Measurements from ENCODE around the gene ZFP42. TPM values are rescaled to one million over a fixed set of nuclear protein-coding genes. Genes with fewer than 3 reads are reported as not detected.
"Not testable (repeated sequence)": the region's sequence is repeated elsewhere in the genome, so short reads cannot be mapped to it uniquely, and the experiment has no call there.

The ZFP42 gene
- not detected for total RNA-seq

DNA sequence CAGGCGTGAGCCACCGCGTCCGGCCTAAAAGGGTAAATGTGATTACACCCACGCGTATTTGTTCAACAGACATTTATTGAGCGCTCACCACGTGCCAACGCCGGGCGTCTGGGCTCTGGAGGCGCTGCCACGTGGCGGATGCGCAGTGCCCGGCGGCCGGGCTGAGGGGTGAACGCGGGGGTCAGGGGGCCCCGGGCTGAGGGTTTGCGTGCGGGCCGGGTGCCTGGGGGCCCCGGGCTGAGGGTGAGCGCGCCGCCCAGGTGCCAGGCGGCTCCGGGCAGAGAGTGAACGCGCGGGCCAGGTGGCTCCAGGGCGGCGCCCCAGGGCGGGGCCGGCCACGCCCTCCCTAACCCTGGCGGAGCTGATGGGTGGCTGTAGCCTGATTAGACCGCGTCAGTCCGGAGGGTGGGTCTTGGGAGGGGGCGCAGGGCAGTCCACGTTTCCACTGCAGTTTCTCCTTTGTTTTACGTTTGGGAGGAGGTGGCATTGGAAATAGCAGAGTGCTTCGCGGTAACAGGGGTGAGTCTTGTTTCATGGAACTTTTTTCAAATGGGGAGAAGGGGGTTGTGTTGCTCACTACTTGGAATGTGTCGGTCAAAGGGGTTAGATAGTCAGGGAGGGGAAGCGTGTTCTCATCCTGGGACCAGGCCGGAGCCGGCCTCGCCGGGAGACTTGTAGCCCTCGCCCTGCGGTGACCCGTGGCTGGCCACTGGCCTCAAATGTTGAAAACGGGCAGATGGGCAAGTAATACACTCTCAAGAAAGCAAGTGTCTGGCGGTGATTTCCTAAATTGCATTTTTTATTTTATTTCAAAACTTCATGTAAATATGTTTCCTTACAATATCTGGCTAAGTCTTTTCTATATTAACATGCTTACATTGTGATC lies at the start of gene ZFP42:
Gene ZFP42 (plus strand): TSS at position 450 of the 886 bp plus-strand sequence. CDS start 7,037 bp downstream, outside the sequence.
- CTCF ChIA-PET = no interaction called here
- POLR2A ChIA-PET = no interaction called here

- POLR2A ChIA-PET = no interaction called here
Observed at GRCh38 chr4:187961171-187961570, 34.4 kb upstream of the ZFP42 start.

DNA sequence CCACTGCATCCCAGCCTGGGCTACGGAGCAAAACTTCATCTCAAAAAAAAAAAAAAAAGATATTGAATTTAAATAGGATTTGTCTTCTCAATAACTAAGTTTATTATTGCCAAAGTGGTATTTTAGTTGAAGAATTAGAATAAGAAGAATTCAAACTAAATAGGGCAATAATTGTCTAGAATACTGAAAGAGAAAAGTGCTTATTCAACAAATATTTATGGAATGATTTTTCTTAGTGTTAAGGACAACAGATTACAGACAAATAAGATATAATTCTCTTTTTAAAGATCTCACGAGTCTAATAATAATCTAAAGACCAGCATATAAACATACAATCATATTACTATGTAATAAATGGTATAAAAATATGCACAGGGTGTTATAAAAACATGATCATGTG lies 33.6 kb upstream of the ZFP42 start:
- ChIA-PET POLR2A (no interaction called here), CTCF (no interaction called here)

More at GRCh38 chr4:187961171-187961570, 34.4 kb upstream of the ZFP42 start:
- CTCF ChIA-PET = no interaction called here

GRCh38 chr4:187962926-187963325 lies 32.6 kb upstream of the ZFP42 start:
- POLR2A ChIA-PET = no interaction called here
- CTCF ChIA-PET = no interaction called here

DNA sequence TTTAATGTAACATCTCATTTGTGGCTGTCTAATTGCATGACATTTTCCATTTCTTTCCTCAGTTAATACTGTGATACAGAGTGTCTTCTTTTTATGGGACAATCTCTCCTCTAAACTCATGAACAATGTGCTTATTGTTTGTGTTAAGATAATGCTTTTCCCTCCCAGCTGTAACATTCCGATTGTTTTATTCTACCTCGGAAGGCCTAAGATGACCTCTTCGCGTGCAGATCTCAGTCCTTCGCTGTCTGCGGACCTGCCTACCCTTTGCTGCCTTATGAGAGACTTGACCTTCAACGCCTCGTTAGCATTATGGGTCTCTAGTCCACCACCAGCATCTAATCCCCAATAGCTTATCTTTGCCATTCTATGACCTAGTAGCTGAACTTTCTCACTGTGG lies 29.8 kb upstream of the ZFP42 start:
- POLR2A ChIA-PET = no interaction called here
- CTCF ChIA-PET = no interaction called here

DNA sequence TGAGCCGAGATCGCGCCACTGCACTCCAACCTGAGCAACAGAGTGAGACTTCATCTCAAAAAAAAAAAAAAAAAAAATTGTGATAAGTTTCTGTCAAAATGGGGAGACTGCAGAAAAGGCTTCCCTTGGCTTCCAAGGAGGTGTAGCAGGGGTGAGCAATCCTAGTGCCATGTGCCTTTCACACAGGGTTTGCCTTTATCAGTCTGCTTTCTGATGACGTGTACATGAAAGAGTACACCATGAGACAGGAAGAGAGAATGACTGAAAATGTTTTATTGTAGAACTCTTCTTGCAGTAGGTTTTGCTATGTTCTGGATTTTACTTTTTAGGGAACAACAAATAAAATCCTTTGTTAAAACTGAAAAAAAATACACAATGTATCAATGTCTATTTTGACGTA lies 23.4 kb upstream of the ZFP42 start:
- POLR2A ChIA-PET = no interaction called here
- CTCF ChIA-PET = no interaction called here

- POLR2A ChIA-PET = no interaction called here
Observed at GRCh38 chr4:187983746-187984145, 11.8 kb upstream of the ZFP42 start.

GRCh38 chr4:187992971-187993370 lies 2.6 kb upstream of the ZFP42 start:
- CTCF ChIA-PET = no interaction called here

More at GRCh38 chr4:187983746-187984145, 11.8 kb upstream of the ZFP42 start:
- CTCF ChIA-PET = no interaction called here

DNA sequence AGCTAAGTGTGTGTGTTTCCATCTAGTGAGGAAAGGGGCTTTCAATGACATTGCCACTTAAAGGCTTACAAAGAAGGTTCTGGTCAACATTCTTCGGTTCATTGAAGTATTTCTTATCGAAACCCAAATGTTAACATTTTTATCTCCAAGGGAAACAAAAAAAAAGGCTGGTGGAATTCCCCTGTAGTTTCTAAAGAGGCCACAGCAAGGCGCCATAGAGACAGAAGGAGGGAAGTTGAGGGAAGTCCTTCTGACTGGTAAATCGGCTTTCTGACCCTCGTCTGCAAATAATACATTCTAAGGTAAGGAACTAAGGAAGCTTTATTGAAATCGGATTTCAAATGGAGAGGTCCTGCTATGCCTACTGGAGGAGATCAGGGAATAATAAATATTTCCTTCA lies 1.7 kb upstream of the ZFP42 start:
- POLR2A ChIA-PET = no interaction called here
- CTCF ChIA-PET = no interaction called here

More at GRCh38 chr4:187992971-187993370, 2.6 kb upstream of the ZFP42 start:
- POLR2A ChIA-PET = no interaction called here

DNA sequence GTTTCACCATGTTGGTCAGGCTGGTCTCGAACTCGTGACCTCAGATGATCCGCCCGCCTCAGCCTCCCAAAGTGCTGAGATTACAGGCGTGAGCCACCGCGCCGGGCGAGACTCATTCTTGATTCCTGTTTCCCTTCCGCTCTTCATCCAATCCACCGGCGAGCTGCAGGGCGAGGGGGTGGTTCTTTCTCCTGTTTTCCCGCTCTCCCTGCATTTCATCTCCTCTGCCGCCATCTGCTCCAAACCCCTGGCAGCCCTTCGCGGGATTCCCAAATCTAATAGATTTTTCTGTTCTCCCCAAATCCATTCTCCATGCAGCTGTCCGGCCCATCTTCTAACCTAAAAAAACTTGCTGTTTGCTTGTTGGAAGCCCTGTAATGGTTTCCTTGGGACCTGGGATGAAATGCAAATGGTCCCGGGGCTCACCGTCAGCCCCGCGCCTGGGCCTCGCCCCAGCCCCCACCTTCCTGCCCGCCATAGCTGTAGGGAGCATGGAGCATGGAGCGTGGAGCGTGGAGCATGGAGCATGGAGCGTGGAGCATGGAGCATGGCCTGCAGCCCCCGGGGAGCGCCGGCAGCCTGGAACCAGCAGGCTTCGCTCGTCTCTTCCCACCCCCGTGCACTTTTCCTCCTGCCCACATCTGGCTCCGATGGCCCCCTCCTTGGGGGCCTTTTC lies 1.1 kb downstream of the ZFP42 start:
- ChIA-PET POLR2A (no interaction called here), CTCF (no interaction called here)

DNA sequence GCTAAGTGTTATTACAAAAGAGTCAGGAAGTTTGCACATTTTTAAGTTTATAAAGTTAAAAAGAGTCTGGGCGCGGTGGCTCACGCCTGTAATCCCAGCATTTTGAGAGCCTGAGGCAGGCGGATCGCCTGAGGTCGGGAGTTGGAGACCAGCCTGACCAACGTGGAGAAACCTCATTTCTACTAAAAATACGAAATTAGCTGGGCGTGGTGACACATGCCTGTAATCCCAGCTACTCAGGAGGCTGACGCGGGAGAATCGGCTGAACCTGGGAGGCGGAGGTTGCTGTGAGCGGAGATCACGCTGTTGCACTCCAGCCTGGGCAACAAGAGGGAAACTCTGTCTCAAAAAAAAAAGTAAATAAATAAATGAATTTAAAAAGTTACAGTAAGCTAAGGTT lies 2.4 kb downstream of the ZFP42 start:
- CTCF ChIA-PET, POLR2A ChIA-PET: not testable (repeated sequence)

- ChIA-PET CTCF (no interaction called here), POLR2A (no interaction called here)
Observed at GRCh38 chr4:187999406-187999932, 3.9 kb downstream of the ZFP42 start.

- POLR2A ChIA-PET = no interaction called here
- CTCF ChIA-PET = no interaction called here
Observed at GRCh38 chr4:188002323-188002722, 6.8 kb downstream of the ZFP42 start.

DNA sequence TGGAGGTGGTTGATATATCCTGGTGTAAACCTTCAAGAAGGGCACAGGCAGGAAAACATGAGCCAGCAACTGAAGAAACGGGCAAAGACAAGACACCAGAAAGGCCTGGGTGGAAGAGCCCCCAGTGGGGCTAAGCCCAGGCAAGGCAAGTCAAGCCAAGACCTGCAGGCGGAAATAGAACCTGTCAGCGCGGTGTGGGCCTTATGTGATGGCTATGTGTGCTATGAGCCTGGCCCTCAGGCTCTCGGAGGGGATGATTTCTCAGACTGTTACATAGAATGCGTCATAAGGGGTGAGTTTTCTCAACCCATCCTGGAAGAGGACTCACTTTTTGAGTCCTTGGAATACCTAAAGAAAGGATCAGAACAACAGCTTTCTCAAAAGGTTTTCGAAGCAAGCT lies 7.2 kb downstream of the ZFP42 start:
- ChIA-PET POLR2A (no interaction called here), CTCF (no interaction called here)

DNA sequence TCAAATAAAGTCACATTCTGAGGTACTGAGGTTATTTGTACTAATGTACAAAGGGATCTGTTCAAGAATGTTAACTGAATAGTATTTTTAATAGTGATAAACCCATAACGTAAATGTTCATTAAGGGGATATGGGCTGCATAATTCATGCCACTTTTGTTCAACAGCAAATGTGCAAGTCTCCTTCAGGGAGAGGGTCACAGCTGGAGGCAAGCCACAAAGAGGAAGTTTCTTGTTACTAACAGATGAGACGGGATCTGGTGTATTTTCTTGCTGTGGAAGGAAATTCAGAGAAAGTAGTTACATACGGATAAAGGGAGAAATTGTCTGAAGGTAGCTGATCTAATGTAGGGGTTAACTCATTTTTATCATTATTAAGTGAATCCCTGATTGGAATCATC lies 10.0 kb downstream of the ZFP42 start:
- CTCF ChIA-PET = no interaction called here
- POLR2A ChIA-PET = no interaction called here

- POLR2A ChIA-PET = no interaction called here
- CTCF ChIA-PET = no interaction called here
Observed at GRCh38 chr4:188006285-188006848, 10.8 kb downstream of the ZFP42 start.

DNA sequence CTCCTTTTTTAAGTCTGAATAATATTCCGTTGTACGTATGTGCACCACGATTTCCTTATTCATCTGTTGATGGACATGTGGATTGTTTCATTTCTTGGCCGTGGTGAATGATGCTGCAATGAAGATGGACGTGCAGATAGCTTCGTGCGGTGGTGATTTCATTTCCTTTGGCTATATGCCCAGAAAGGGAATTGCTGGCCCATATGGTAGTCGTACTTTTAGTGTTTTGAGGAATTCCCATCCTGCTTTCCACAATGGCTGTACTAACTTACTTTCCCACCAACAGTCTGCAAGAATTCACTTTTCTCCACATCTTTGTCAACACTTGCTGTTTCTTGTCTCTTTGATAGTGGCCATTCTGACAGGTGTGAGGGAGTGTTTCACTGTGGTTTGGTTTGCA lies 12.8 kb downstream of the ZFP42 start:
- ChIA-PET CTCF (no interaction called here), POLR2A (no interaction called here)

DNA sequence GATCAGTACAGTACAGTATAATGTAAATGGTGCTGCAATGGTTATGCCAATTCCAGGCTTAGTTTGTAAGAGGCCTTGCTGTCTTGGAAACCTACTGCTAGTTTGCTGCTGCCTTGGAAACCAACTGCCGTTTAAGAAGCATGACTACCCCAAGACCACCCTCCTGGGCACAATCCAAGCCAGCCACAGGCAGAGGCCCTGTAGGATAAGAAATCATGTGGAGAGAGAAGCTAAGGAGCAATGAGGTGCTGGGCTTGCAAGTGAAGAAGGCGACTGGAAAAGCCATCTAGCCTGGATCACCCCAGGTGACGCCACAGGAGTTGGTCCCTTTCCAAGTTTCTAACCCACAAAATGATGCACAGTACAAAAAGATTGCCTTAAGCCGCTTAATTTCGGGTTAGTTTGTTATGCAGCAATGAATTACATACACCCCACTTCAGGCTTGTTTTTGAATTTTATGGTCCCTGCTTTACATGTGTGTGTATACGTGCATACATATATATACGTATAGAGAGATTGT lies 16.9 kb downstream of the ZFP42 start:
- CTCF ChIA-PET = no interaction called here
- POLR2A ChIA-PET = no interaction called here

GRCh38 chr4:188015025-188015940 lies 19.7 kb downstream of the ZFP42 start:
- POLR2A ChIA-PET = no interaction called here
- CTCF ChIA-PET = no interaction called here

DNA sequence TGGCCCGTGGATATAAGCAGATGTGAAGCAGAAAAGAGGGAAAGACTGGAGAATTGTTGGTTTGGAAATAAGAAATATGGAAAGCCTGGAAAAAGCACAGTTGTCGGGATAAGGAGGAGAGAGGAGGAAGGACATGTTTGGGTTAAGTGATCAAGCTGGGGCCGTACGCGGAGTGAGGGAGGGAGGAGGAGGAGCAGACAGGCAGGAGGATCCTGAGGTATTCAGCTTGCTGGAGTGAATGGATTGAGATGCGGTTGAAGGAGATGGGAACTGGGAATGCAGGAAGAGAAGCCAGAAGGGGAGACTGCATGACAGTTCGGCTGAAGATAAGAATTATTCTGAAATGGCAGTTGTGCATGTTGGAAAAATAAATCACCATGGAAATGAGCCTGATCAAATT lies 21.2 kb downstream of the ZFP42 start:
- POLR2A ChIA-PET = no interaction called here
- CTCF ChIA-PET = no interaction called here

All from activated CD8-positive, alpha-beta memory T cell treated with anti-CD3 and anti-CD28 coated beads for 36 hours (primary cell).